KOPT-K1 (cell line): ENCODE results near the gene SHROOM4.

Experiments used
- H3K27ac ChIP-seq: fragments of 200-600 bp; sonication (generic); 2 replicates; pipeline ENCODE4 v1.5.1; 2016; ENCODE audit warnings: antibody characterized with exemption, mild to moderate bottlenecking, low read depth, low read length; ENCODE audit not compliant: poor library complexity, severe bottlenecking
- H3K36me3 ChIP-seq: fragments of 200-600 bp; sonication (generic); 2 replicates; pipeline ENCODE4 v1.5.1; 2017; ENCODE audit warnings: antibody characterized with exemption, mild to moderate bottlenecking, low read length, moderate library complexity; ENCODE audit not compliant: insufficient read depth
- H3K9me3 ChIP-seq: fragments of 200-600 bp; sonication (generic); 2 replicates; pipeline ENCODE4 v1.5.1; 2017; ENCODE audit warnings: antibody characterized with exemption, low read length, mild to moderate bottlenecking; ENCODE audit not compliant: insufficient read depth, poor library complexity, severe bottlenecking

SHROOM4 gene

DNA sequence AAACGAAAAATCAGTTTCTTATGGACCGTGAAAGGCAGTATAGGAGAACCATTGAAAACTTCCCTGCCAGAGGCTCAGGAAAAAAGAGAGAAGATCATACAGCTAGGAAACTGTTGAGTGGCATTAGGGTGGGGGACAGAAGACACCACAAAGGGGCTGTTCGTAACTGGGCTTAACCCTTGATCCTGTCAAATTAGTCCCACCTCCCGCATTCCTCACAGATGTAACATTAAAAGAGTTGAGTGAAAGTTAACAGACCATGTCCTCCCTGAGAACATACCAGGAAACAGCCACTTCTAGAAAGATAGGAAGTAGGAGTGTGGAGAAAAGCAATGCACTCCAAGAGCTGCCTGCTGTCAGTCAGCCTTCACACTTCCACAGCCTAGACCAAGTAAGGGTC, 8.7 kb downstream of the SHROOM4 start:
- Histone ChIP-seq H3K27ac (no peak overlapping the region), H3K9me3 (no peaks in the 10 kb centered on the region), H3K36me3 (no peaks in the 10 kb centered on the region)

DNA sequence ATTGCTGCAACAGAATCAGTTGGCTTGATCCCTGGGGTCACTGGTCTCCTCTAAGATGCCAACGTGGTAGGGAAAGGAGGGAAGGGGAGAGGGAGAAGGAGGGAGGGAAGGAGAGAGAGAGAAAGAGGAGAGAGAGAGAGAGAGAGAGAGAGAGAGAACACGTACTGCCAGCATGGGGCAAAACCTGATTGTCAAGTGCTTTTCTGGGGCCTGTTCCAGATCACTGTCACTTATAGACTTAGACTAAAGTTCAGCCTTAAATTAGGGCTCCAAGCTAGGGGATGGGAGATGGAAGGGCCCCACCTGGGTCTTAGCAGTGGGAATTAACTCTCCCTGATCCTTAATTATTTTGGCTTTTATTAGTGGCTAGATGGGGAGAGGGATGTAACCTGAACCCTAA, 12.9 kb downstream of the SHROOM4 start:
- Histone ChIP-seq H3K27ac (no peak overlapping the region), H3K9me3 (no peaks in the 10 kb centered on the region), H3K36me3 (no peaks in the 10 kb centered on the region)

DNA sequence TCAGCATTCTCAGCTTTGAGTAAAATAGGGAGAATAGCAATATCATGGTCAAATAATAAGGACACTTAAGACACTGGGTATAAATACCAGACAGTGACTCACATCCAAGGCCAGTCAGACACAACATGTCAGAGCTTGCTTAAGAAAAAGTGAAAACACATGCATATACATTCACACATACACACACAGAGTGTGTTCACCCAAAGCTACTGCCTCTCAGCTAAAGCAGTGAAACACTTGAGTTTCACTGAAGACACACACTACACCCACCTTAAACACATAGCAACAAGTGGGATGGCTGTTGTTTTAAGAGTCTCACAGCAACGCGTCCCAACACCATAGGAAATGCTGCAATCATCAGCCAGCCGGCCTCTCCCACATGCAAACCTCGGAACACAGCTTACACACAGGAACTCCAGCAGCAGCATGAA, 14.4 kb downstream of the SHROOM4 start:
- Histone ChIP-seq H3K36me3 (no peaks in the 10 kb centered on the region), H3K9me3 (no peaks in the 10 kb centered on the region), H3K27ac (no peak overlapping the region)

DNA sequence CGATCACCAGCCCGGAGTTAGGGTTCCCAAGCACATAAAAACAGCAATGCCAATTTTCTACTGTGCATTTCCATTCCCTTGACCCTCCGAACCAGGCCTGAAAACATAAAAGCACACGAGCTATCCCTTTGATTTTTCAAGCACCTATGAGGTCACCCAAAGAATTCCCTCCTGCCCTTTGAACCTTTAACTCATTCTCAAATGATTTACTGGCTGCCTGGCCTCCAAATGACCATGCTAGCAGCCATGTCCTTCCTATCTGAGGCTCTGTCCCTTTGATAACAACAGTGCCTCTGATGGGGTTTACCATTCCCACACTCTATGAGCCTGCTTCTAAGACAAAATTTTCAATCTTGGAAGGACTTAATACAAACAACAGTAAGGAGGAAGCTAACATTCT, 15.2 kb downstream of the SHROOM4 start:
- Histone ChIP-seq H3K27ac (no peak overlapping the region), H3K9me3 (no peaks in the 10 kb centered on the region), H3K36me3 (no peaks in the 10 kb centered on the region)

GRCh38 chrX:50787099-50787498, 26.9 kb downstream of the SHROOM4 start:
- Histone ChIP-seq H3K9me3 (no peaks in the 10 kb centered on the region), H3K36me3 (no peaks in the 10 kb centered on the region), H3K27ac (no peak overlapping the region)

DNA sequence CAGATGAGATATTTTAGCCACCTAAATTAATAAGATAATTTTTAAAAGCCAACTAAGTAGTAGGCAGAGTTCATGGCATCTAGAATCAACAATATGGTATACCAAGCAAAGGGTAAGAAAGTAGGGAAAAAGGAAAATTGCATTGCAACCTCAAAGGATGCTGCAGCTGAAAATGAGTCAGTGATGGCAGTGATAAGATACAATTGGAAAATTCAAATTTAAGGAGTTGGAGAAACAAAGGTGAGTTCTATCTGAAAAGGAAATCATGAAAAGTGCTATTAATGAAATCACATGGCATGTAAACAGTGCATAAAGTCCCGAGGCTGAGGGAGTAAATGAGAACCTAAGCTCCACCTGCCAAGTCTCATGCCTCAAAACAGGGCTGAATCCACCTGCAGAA, 33.9 kb downstream of the SHROOM4 start:
- Histone ChIP-seq H3K27ac (no peak overlapping the region), H3K36me3 (no peaks in the 10 kb centered on the region), H3K9me3 (no peaks in the 10 kb centered on the region)

- no peak overlapping the region for H3K27ac ChIP-seq
- no peaks in the 10 kb centered on the region for H3K9me3 ChIP-seq
- no peaks in the 10 kb centered on the region for H3K36me3 ChIP-seq
These were observed 34.3 kb downstream of the SHROOM4 start for GRCh38 chrX:50779694-50780093.

DNA sequence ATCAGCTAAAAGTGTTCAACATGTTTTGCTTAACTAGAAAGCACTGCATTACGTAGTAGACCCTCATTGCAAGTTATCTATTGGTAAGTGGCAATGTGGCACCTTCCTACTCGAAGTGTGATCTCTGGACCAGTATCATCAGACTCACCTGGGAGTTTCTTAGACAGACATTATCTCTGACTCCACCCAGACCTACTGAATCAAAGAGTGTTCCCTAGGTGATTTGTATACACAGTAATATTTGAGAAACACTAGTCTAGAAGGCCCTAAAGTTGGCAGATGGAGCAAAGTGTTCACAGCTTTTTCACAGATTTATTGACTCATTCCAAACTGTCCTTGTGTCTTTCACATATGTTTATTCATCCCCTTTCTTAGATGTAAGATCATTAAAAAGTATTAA, 35.7 kb downstream of the SHROOM4 start:
- Histone ChIP-seq H3K36me3 (no peaks in the 10 kb centered on the region), H3K9me3 (no peaks in the 10 kb centered on the region), H3K27ac (no peak overlapping the region)

DNA sequence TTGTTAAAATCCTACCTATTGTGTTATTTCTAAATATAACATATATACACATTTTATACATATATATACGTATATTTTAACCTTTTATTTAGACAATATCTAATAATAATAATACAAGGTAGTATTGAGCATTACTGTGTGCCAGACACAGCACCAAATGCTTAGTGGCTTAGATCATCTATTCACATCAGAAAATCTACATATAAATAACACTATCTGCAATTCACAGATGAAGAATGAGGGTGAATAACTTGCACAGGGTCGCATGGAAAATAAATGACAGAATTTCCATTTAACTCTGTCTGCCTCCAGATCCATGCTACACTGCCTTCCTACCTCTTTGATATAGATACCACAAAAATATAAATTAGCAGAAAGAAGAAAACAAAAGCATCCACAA, 37.7 kb downstream of the SHROOM4 start:
- H3K36me3 ChIP-seq: no peaks in the 10 kb centered on the region
- H3K27ac ChIP-seq: no peak overlapping the region
- no peaks in the 10 kb centered on the region for H3K9me3 ChIP-seq

GRCh38 chrX:50771382-50771781, 42.6 kb downstream of the SHROOM4 start:
- no peaks in the 10 kb centered on the region for H3K36me3 ChIP-seq
- no peaks in the 10 kb centered on the region for H3K9me3 ChIP-seq
- H3K27ac ChIP-seq: no peak overlapping the region

GRCh38 chrX:50770702-50771101, 43.3 kb downstream of the SHROOM4 start:
- H3K36me3 ChIP-seq: no peaks in the 10 kb centered on the region
- H3K27ac ChIP-seq: no peak overlapping the region
- no peaks in the 10 kb centered on the region for H3K9me3 ChIP-seq

DNA sequence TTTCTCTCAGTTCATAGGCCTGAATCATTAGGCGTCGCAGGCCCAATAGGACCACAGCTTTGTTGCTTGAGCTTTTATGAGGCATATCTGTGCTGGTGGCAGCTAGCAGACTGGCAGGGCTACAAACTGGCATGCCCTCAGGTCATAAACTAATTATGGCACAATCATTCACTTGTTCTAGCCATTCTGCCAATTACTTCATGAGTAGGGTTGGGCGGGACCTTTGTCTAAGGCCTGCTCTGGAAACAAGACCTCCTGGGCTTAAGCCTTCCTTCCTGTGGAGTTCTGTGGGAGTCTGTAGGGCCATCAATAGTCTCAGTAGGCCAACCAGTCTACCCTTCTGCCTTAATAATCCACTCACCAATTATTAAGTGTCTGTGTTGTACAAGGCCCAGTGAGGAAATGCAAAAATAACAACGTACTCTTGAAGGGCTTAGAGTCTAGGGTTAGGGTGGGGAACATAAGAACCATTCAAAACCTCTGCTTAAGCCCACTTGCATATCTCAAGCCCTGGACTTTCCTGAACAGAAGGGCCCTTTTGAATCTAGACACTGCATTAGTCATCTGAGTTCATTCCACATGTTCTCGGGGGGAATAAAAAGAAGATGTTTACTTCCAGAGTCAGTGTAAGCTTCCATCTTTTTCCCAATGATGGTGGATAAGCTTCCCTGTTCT, 44.5 kb downstream of the SHROOM4 start:
- Histone ChIP-seq H3K27ac (no peak overlapping the region), H3K9me3 (no peaks in the 10 kb centered on the region)

GRCh38 chrX:50768801-50769200, 45.2 kb downstream of the SHROOM4 start:
- no peaks in the 10 kb centered on the region for H3K36me3 ChIP-seq
- H3K27ac ChIP-seq: no peak overlapping the region
- H3K9me3 ChIP-seq: no peaks in the 10 kb centered on the region

More for the DNA sequence above, 44.5 kb downstream of the SHROOM4 start:
- no peaks in the 10 kb centered on the region for H3K36me3 ChIP-seq

DNA sequence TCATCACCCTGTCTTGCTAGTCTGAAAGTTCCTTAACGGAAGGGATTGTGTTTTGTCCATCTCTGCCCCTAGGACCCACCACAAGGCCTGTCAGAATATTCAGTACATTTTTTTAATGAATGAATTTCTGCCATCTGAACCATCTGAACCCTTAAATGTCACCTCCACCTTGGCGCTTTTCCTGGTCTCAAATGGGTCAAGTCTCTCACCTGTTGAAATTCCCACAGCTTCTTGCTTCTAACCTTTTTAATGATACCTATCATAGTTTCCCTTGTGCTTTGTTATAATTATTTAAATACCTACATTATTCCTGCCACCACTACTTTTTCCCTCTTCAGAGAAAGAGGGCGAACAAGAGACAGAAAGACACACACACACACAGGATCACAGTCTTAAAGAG, 48.0 kb downstream of the SHROOM4 start:
- Histone ChIP-seq H3K9me3 (no peaks in the 10 kb centered on the region), H3K27ac (no peak overlapping the region), H3K36me3 (no peaks in the 10 kb centered on the region)

GRCh38 chrX:50762578-50762977, 51.4 kb downstream of the SHROOM4 start:
- no peaks in the 10 kb centered on the region for H3K36me3 ChIP-seq
- H3K9me3 ChIP-seq: no peaks in the 10 kb centered on the region

GRCh38 chrX:50756276-50756675, 57.7 kb downstream of the SHROOM4 start:
- Histone ChIP-seq H3K9me3 (no peaks in the 10 kb centered on the region), H3K36me3 (no peaks in the 10 kb centered on the region), H3K27ac (no peak overlapping the region)

More at GRCh38 chrX:50762578-50762977, 51.4 kb downstream of the SHROOM4 start:
- H3K27ac ChIP-seq: no peak overlapping the region
